Smooth muscle cell (in vitro differentiated cells): ENCODE data around the gene SF3B6. TPM values are rescaled to one million over a fixed set of nuclear protein-coding genes. Genes with fewer than 3 reads are reported as not detected.

Source experiments
- DNase-seq: peaks from one replicate; lab custom pipeline; 2025; ENCODE audit not compliant: unreplicated experiment; lab: John Stamatoyannopoulos, UW
- H2AFZ ChIP-seq: fragments of 200-600 bp; sonication (generic); 2 replicates; pipeline ENCODE4 v1.6.0; 2016; ENCODE audit warnings: antibody characterized with exemption, low read depth, mild to moderate bottlenecking
- H3F3A ChIP-seq: fragments of 200-600 bp; sonication (generic); 2 replicates; pipeline ENCODE4 v1.6.0; 2017; ENCODE audit warnings: antibody characterized with exemption, low read depth
- H3K27ac ChIP-seq: fragments of 200-600 bp; sonication (generic); 2 replicates; pipeline ENCODE4 v1.5.1; 2016; ENCODE audit warnings: low read depth, mild to moderate bottlenecking
- H3K27me3 ChIP-seq: fragments of 200-600 bp; sonication (generic); 2 replicates; pipeline ENCODE4 v1.6.1; 2016; ENCODE audit warnings: low read depth, mild to moderate bottlenecking
- H3K36me3 ChIP-seq: fragments of 200-600 bp; sonication (generic); 2 replicates; pipeline ENCODE4 v1.5.1; 2016; ENCODE audit warnings: low read depth
- H3K4me1 ChIP-seq: fragments of 200-600 bp; sonication (generic); 2 replicates; pipeline ENCODE4 v1.5.1; 2016; ENCODE audit warnings: low read depth
- H3K4me2 ChIP-seq: fragments of 200-600 bp; sonication (generic); 2 replicates; pipeline ENCODE4 v1.6.0; 2016; ENCODE audit warnings: mild to moderate bottlenecking
- H3K4me3 ChIP-seq: fragments of 200-600 bp; sonication (generic); 2 replicates; pipeline ENCODE4 v1.5.1; 2016; ENCODE audit warnings: mild to moderate bottlenecking
- H3K79me2 ChIP-seq: fragments of 200-600 bp; sonication (generic); 2 replicates; pipeline ENCODE4 v1.6.0; 2016; ENCODE audit warnings: low read depth, mild to moderate bottlenecking
- H3K9ac ChIP-seq: fragments of 200-600 bp; sonication (generic); 2 replicates; pipeline ENCODE4 v1.6.0; 2016; ENCODE audit warnings: low read depth
- H3K9me3 ChIP-seq: fragments of 200-600 bp; sonication (generic); replicated peaks from 2 replicates; pipeline ENCODE4 v1.5.1; 2016; ENCODE audit warnings: low read depth
- H4K20me1 ChIP-seq: fragments of 200-600 bp; sonication (generic); 2 replicates; pipeline ENCODE4 v1.6.0; 2016; ENCODE audit warnings: low read depth
- WGBS: methylation state at CpG from one replicate; pipeline ENCODE4 v1.1.7; 2016; ENCODE audit warnings: low lambda C conversion rate; 5-methylcytosine and 5-hydroxymethylcytosine counted together
- polyA plus RNA-seq: library from polyadenylated mRNA; unstranded; fragments of >200 nt; fragmentation: Nextera tagmentation; extraction: Ambion mirVana; gene quantifications from 2 replicates; pipeline ENCODE4 v1.2.1, GENCODE V29; 2016
- total RNA-seq: library from RNA; depleted of rRNA; stranded (reverse); fragments of >200 nt; gene quantifications from 2 replicates; pipeline ENCODE4 v1.2.3, GENCODE V29; 2014
- TF ChIP-seq, protein P1 (sequence below): fragments of 200-600 bp; sonication (generic); IDR thresholded peaks from 2 replicates; pipeline ENCODE4 v1.5.1; 2017; ENCODE audit warnings: borderline replicate concordance, mild to moderate bottlenecking, antibody characterized with exemption; ENCODE audit not compliant: insufficient read depth, poor library complexity, severe bottlenecking

SF3B6 gene
- total and polyA plus RNA-seq, 2 experiments from 2014 or later = 210 to 260 TPM

DNA sequence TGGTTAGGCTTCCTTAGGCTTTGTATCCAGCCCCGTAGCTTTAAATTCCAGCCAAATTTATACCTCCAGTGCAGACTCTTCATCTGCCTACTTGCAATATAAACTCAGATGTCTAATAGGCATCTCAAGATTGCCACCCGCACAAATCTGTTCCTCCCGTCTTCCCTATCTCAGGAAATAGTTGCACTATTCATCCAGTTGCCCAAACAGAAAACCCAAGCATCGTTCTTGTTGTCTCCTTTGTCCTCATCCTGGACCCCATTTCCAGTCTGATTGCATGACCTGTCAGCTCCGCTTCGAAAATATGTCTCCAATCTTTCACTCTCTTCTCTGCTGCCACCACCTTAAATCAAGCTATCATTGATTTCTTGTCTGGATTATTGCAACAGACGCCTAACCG is 24.3 kb downstream of the SF3B6 start:
- Histone ChIP-seq H3K9ac (no peak overlapping the region), H3K27ac (no peak overlapping the region), H3K4me1 (peaks cover 4% of the 10 kb centered on the region), H3K36me3 (no peaks in the 10 kb centered on the region), H3K4me3 (no peak overlapping the region), H3K27me3 (no peaks in the 10 kb centered on the region), H2AFZ (no peak overlapping the region), H4K20me1 (no peaks in the 10 kb centered on the region), H3F3A (no peaks in the 10 kb centered on the region), H3K4me2 (no peak overlapping the region), H3K79me2 (no peaks in the 10 kb centered on the region), H3K9me3 (no peaks in the 10 kb centered on the region)
- WGBS = 92% methylated on average over 8 of the region's 8 CpGs
- no peak for DNase-seq
- TF ChIP-seq, protein P1, sequence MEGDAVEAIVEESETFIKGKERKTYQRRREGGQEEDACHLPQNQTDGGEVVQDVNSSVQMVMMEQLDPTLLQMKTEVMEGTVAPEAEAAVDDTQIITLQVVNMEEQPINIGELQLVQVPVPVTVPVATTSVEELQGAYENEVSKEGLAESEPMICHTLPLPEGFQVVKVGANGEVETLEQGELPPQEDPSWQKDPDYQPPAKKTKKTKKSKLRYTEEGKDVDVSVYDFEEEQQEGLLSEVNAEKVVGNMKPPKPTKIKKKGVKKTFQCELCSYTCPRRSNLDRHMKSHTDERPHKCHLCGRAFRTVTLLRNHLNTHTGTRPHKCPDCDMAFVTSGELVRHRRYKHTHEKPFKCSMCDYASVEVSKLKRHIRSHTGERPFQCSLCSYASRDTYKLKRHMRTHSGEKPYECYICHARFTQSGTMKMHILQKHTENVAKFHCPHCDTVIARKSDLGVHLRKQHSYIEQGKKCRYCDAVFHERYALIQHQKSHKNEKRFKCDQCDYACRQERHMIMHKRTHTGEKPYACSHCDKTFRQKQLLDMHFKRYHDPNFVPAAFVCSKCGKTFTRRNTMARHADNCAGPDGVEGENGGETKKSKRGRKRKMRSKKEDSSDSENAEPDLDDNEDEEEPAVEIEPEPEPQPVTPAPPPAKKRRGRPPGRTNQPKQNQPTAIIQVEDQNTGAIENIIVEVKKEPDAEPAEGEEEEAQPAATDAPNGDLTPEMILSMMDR = no peak

DNA sequence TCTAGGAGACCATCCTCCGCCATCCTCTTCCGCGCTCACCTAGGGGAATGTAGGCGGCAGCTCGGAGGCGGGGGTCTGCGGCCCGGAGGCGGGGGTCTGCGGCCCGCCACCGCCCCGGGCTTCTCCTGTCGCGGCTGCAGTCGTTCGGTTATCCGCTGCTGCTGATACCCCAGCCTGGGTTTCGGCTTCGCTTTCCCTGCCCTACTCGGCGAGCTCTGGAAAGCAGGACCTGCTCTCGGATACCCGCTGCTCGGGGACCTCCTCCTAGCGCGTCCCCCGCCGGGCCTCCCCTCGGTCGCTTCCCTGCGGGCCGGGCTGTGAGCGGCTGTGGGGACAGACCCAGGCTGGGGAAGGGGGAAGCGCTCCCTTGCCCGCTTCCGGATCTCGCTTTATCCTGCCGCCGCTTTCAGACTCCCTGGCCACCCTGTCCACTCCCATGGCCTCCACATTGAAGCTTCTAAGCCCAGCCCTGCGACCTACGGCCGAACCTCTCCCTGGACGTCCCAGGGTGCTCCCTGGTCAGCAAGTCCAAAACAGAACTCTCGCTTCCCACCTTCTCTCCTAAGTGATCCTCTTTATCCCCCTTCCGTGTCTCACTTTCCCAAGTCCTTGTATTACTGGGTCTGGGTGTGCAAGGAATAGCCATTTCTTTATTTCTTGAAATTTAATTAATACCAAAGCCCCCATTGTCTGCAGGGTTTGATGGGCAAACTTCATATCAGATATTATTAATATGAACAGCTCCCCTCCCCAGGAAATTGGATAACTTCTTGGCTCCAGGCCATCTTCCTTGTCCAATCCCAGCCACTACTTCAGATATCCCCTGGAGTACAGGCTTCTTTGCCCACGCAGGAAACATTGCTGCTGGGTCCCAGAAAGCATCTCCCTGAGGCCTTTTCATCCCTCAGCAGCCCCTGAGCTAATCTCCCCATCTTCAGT is 25.8 kb downstream of the SF3B6 start:
- Histone ChIP-seq H2AFZ (peak overlapping the region; percentile 86), H4K20me1 (no peaks in the 10 kb centered on the region), H3K79me2 (peaks cover 13% of the 10 kb centered on the region), H3K4me3 (peak overlapping the region; percentile 93), H3K36me3 (no peaks in the 10 kb centered on the region), H3K4me2 (peak overlapping the region; percentile 100), H3K27ac (no peak overlapping the region), H3K9ac (peak overlapping the region; percentile 62), H3K9me3 (no peaks in the 10 kb centered on the region), H3K27me3 (no peaks in the 10 kb centered on the region), H3F3A (no peaks in the 10 kb centered on the region), H3K4me1 (peaks cover 13% of the 10 kb centered on the region)
- DNase-seq = no peak
- TF ChIP-seq, protein P1 = no peak
- WGBS = 4% methylated on average over 28 of the region's 47 CpGs

DNA sequence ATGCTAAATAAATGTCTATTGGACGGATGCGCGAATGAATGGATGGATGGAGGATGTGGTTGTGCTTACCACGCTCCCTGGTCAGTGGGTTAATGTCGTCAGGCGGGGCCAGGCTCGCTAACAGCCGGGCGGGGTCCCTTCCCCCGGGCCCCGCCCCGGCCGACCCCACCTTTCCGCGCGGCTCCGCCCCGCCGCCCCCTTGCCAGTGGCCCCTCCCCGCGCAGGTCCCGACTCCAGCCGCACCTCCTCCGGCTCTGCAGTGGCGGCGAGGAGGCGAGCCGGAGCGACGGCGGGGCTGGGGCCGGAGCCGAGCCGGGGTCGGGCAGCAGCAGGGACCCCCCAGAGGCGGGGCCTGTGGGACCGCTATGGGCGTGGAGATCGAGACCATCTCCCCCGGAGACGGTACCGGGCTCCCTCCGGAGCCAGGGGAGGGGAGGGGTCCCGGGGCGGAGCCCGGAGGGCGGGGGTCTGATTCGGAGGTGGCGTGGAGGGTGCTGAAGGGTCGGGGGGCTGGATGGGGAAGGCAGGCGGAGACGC is 26.6 kb downstream of the SF3B6 start, which contains the start of gene FKBP1B:
Gene FKBP1B (plus strand): TSS at position 257 of the 537 bp plus-strand sequence. CDS start 109 bp downstream, at position 366.
- DNase-seq = no peak
- WGBS = 0% methylated on average over 4 of the region's 52 CpGs
- H3K9ac ChIP-seq = peak within 1 kb of the TSS; percentile 62
- H3K27ac ChIP-seq = no peak within 1 kb of the TSS
- H3K4me2 ChIP-seq = peak within 1 kb of the TSS; percentile 100
- peaks cover 13% of the 10 kb centered on the region for H3K4me1 ChIP-seq
- H3K36me3 ChIP-seq = no peaks in the 10 kb centered on the region
- H3K27me3 ChIP-seq = no peaks in the 10 kb centered on the region
- H3F3A ChIP-seq = no peaks in the 10 kb centered on the region
- peak within 1 kb of the TSS; percentile 86 for H2AFZ ChIP-seq
- TF ChIP-seq, protein P1 = no peak
- no peaks in the 10 kb centered on the region for H3K9me3 ChIP-seq
- peak within 1 kb of the TSS; percentile 93 for H3K4me3 ChIP-seq
- peaks cover 20% of the 10 kb centered on the region for H3K79me2 ChIP-seq
- no peaks in the 10 kb centered on the region for H4K20me1 ChIP-seq
